Islet precursor cell (in vitro differentiated cells): ENCODE measurements around the gene CRACDL.

Source experiments
- DNase-seq: peaks from one replicate; pipeline ENCODE4 v3.0.0-alpha.2; 2018

CRACDL gene

GRCh38 chr2:98801286-98801685 lies 134.7 kb downstream of the CRACDL start:
- no peak for DNase-seq

- no peak for DNase-seq
Measured at GRCh38 chr2:98800330-98801064, 135.5 kb downstream of the CRACDL start.

DNA sequence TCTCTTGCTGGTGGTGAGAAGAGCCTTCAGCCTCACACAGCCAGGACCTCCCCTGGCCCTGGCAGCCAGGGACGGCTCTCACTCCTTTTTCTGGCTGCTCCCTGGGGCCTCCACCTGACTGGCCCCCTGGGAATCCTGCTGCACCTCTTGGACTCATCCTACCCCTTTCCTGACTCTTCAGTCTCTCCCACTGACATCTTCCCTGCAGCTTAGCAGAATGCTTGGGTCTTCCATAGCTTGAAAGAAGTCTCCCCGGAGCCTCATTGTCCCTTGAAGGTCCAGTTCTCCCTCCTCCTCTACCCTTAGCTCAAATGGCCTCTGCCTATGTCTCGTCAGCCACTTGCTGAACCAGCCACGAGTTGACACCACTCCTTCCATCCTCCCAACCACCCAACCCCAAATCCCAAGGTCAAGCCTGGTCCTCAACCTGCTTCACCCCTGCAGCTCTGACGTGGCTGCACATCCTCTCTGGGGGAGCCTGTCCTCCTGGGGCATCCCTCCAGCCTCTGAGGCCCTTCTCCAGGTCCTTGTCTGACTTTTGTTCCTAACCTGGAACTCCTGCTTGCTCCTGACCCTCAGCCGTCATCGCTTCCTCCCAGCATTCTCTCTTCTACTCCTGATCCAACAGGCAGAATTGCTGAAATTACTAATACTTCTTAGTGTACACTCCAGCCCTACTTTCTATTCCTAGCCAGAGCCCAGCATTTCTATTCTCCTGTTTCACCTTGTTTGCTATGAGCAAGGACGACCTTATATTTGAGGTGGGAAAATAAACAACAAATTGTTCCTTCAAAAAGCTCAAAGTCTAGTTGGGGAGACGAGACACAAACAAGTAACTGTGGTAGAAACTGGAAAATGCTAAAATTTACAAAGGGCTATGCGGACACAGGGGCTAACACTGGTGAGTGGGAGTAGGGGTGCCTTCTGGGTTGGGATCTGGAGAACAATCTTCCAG lies 136.4 kb downstream of the CRACDL start:
- DNase-seq: no peak

DNA sequence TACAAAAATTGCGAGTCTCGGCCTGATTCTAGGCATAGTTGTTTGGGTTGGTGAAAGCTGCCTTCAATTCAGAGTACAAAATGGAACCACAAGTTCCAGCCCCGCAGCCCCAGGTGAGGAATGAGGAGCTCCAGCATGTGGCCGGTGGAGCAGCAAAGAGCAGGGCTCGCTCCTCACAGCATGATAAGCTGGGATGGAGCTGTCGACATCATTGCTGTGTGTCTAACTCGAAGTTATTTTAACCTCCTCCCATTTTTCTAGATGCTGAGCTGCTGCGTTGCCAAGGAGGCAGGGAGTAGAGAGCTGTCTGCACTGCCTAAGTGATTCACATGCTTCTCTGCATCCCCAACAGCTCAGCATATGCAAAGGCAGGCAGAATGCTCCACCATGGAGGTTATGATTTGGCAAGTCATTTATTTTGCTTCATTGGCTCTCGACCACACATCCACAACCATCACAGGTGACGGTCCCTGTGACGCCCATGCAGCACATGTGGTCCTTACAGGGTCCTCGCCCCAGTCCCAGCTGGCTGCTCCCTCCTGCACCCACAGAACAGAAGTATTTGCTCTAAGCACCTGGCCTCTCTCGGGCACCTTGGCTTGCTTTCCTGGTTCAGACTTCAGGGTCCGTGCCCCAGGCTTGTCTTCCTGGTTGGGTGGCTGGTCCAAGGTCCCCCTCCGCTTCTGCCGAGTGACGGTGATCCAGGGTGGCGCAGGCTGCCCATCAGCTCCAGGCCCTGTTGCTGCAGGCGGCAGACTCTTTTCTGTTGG lies 139.1 kb downstream of the CRACDL start:
- no peak for DNase-seq

DNA sequence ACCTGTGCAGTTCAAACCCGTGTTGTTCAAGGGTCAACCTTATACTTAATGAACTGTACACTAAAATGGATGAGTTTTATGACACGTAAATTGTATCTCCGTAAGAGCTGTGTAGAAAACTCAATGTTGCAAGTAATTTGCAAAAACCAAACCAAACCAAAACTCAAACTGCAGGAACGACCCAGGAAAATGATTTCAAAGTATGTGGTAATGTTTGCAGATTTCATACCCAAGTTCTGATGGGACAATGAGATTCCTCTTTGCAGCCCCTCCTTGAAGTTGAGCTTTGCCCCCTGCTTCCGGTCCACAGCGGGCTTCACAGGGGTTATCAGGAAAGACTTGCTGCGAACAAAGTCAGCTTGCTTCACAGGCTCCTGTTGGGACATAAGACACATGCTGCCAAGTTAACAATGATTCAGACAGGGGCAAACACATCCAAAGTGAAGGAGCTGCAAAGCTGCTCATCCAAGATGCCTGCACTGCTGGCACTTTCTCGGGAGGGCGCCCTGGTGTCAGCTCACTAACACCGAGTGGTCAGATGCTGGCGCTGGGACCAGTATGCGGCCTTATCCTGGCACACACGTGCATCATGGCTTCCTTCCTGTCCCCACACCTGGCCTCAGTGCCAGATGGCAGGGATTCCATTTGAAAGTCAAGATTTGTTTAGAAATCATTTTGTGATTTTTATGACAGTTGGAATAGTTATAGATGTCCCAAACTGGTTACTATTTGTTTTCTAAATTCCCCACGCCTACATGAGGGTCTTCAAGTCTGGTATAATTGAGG lies 139.9 kb downstream of the CRACDL start:
- DNase-seq: no peak

- DNase-seq: no peak
Measured at GRCh38 chr2:98793897-98794830, 141.9 kb downstream of the CRACDL start.

DNA sequence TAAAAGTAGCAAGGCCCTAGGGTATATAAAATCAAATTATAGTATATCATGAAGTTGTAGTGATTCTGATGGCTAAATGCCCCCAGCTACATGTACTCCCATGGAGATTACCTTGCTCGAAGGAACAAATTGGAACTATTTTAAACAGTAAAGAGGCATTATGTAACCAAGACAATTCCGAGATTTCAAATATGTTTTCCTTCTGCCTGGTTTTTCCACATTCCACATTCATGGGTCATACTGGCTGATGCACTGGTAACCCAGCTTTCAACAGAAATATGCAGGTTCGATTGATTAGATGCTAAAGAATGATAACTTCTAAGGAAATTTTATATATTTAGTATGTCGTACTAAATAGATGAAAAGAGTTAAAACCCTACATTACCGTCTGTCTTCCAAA lies 142.8 kb downstream of the CRACDL start:
- DNase-seq: no peak

DNA sequence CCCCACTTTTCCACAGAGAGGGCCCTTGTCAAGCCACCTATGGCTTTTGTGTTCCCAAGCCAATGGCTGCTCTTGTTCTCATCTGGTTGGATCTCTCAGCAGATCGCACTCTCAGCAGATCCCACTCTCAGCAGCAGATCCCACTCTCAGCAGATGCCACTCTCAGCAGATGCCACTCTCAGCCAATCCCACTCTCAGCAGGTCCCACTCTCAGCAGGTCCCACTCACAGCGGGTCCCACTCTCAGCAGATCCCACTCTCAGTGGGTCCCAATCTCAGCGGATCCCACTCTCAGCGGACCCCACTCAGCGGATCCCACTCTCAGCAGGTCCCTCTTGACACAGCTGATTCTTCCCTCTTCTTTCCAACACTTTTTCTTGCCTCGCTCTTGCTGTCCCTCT lies 145.8 kb downstream of the CRACDL start:
- DNase-seq: peak; percentile 12

- peak; percentile 44 for DNase-seq
Measured at GRCh38 chr2:98787700-98788099, 148.3 kb downstream of the CRACDL start.

DNA sequence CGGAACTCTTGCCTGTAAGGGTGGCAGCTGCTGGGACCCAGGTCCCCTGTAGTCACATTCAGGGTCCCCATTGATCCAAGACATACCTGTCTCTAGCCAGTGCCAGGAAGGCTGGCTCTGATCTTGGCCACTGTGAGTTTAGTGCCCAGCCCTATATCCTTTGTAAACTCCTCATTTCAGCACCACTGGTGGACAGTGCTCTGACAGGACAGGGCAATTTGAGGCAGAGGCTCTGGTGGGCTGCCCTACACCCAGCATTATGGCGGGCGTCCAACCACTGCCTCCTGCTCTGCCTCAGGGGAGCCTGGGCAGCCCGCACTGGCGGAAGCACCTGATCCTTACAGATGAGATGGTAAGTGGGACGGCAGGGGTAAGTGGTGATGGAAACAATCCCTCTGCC lies 149.8 kb downstream of the CRACDL start:
- no peak for DNase-seq

DNA sequence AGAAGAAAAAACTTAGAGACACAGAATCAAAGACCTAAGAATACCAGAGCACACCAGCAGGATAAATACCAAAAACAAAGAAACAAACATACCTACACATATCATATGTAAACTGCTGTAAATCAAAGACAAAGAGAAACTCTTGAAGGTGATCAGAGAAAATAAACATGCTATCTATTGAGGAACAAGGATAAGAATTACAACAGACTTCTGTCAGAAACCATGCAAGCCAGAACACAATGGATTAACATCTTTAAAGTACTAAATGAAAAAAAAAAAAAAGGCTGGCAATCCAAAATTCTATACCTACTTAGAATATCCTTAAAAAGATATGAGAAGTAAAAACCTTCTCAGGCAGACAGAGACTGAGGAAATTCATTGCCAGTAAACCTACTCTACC lies 153.5 kb downstream of the CRACDL start:
- DNase-seq: no peak

DNA sequence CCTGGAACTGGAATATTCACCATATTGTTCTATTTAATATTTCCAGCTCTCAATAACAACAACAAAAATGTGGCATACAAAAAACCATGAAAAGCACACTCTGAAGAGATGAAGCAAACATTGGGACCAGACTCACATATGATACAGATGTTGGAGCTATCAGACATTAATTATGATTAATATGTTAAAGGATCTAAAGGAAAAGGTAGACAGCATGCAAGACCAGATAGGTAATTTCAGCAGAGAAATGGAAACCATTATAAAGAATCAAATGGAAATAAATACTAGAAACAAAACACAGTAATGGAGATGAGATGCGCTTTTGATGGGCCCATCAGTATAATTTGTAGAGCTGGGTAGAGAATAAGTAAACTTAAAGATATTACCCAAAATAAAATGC lies 154.2 kb downstream of the CRACDL start:
- no peak for DNase-seq

- DNase-seq: peak; percentile 69
Measured at GRCh38 chr2:98778741-98779483, 157.1 kb downstream of the CRACDL start.

GRCh38 chr2:98778151-98778550 lies 157.9 kb downstream of the CRACDL start:
- DNase-seq: no peak

DNA sequence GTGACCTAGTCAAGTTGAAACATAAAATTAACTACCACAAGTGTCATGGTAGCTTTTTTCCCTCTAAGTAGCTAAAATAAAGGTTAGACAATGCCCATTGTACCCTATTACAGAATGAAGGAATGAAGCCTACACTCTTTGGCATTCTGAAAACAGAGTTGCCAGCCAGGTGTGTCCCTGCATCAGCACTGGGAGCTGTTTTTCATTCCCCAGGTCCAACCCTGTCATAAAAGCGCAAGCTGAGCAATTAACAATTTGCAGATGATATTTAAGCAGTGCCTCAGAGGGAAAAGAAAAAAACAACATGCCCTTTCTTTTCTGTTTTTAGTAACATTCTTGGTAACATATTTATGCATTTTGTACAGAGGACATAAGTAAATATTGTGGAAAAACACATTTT lies 158.3 kb downstream of the CRACDL start:
- no peak for DNase-seq

- DNase-seq: no peak
Measured at GRCh38 chr2:98777076-98777475, 158.9 kb downstream of the CRACDL start.

GRCh38 chr2:98776136-98776535 lies 159.9 kb downstream of the CRACDL start:
- DNase-seq: no peak

DNA sequence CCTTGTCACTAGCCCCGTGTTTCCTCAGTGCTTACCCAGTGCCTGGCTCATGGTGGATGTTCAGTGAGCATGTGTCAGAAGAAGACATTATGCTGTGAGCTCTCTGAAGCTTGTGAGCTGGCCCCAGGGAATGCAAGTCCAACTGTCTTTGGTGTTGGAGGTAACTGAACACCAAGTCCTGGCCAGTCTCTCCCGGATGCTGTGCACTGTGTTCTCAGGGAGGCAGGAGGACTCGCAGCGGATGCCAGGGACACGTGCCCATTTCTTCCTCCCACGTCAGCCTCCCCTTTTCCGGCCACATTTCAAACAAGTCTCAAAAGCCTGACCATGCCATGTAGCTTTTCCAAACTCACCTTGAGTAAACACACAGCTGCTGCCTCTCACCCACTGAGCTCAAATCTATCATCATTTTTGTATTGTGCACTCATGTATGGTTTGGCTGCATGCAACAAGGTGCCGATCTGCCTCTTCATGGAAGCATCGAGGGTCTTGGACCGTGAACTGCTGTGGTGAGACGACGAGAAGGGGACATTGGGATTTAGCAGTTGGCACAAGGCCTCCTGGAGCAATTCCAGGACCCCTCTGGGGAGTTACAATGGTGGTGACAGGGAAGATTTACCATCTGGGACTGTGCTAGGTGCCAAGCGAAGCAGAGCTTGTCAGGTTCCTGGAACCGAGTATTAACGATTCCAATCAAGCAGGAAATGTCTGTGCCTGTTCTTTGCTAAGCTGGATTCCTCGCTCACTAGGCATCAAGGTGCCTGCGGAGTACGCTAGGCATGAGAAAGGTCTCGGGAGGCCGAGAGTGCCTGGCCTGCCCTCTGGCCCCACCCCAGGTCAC lies 160.7 kb downstream of the CRACDL start:
- DNase-seq: no peak

DNA sequence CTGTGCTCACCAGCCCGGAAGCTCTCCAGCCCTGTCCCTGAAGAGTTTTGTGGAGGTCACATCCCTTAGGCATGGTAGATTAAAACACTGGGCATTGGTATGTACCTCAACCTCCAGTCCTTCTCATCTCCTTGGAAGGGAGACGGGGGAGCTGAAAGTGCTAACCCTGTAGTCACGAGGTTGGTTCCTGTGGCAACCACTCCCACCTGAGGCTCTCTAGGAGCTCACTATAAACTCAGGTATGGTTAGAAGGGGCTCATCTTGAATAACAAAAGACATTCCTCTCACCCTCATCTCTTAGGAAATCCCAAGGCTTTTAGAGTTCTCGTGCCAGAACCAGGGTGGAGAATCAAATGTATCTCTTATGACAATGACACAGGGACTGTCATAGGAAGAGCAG lies 162.1 kb downstream of the CRACDL start:
- DNase-seq: no peak

- no peak for DNase-seq
Measured at GRCh38 chr2:98773169-98773568, 162.9 kb downstream of the CRACDL start.
